ENCODE measurements around the gene RIMBP2. TPM values are rescaled to one million over a fixed set of nuclear protein-coding genes. Genes with fewer than 3 reads are reported as not detected.

The RIMBP2 gene
- total and polyA plus RNA-seq, 8 donors: 0.42 to 19.0 (median 16.1) TPM

DNA sequence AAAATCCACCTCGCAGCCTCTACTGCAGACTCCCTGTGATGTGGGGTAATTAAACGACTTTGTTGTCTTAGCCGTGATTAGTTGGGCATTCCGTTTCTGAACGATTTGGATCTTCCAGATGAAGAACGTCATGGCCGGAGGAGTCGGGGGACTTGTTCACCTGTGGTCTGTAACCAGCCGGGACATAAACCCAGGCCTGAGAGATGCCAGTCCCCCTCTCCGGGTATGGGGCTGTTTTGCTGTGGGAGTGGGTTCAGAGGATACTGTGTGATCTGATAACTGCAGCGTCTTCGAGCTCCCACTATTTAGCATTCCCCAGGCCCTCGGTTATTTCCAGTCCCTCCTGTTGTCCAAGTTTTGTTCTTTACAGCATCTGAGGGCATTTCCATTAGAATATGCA, 282.3 kb downstream of the RIMBP2 start:
- intact Hi-C loops (cut with DNase I): no loop called here
- no peak for ATAC-seq
- Histone ChIP-seq H3K27me3 (no peaks in the 10 kb centered on the region), H3K9me3 (peaks cover 0 to 23% of the 10 kb centered on the region in 2 donors), H3K36me3 (no peaks in the 10 kb centered on the region), H3K4me1 (no peaks in the 10 kb centered on the region), H3K4me3 (no peak overlapping the region), H3K27ac (no peak overlapping the region)
- DNase-seq: no peak
- TF ChIP-seq CTCF (IDR thresholded peaks at IDR 0.05): no peak

DNA sequence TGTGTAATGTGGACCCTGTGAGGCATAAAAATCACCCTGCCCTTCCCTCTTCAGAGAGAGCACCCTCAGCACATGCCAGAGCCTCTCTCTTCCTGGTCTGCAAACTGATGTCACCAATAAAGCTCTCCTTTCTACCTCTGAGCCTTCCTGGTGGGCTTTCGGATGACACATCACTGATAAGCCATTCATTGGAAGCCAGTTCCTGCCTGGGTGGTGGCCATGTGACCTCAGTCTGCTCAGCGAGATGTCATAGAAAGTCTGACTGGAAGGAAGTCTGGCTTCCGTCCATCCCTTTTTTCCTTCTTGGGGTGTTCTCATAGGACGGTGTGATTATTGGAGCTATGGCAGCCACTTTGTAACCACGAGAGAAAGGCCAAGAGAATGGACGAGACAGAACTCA, 282.7 kb downstream of the RIMBP2 start:
- no peaks in the 10 kb centered on the region for H3K4me1 ChIP-seq
- H3K4me3 ChIP-seq: no peak overlapping the region
- no peak for DNase-seq
- TF ChIP-seq CTCF (IDR thresholded peaks at IDR 0.05): no peak
- intact Hi-C loops (cut with DNase I): no loop called here
- no peak for ATAC-seq
- peaks cover 0 to 23% of the 10 kb centered on the region in 2 donors for H3K9me3 ChIP-seq
- no peaks in the 10 kb centered on the region for H3K36me3 ChIP-seq
- no peak overlapping the region for H3K27ac ChIP-seq
- no peaks in the 10 kb centered on the region for H3K27me3 ChIP-seq

GRCh38 chr12:130431176-130431575, 284.9 kb downstream of the RIMBP2 start:
- no peak for TF ChIP-seq CTCF (IDR thresholded peaks at IDR 0.05)
- ATAC-seq (no peak), DNase-seq (no peak)
- intact Hi-C loops (cut with DNase I): no loop called here
- Histone ChIP-seq H3K36me3 (no peaks in the 10 kb centered on the region), H3K4me1 (no peaks in the 10 kb centered on the region), H3K4me3 (no peak overlapping the region), H3K27ac (no peak overlapping the region), H3K9me3 (peaks cover 0 to 9% of the 10 kb centered on the region in 2 donors), H3K27me3 (no peaks in the 10 kb centered on the region)

GRCh38 chr12:130429656-130430505, 286.2 kb downstream of the RIMBP2 start:
- ATAC-seq (no peak), DNase-seq (no peak)
- no peak for TF ChIP-seq CTCF (IDR thresholded peaks at IDR 0.05)
- no peak overlapping the region for H3K27ac ChIP-seq
- H3K9me3 ChIP-seq: peaks cover 0 to 9% of the 10 kb centered on the region in 2 donors
- intact Hi-C loops (cut with DNase I): no loop called here
- H3K4me3 ChIP-seq: no peak overlapping the region
- H3K4me1 ChIP-seq: no peaks in the 10 kb centered on the region
- H3K27me3 ChIP-seq: no peaks in the 10 kb centered on the region
- H3K36me3 ChIP-seq: no peaks in the 10 kb centered on the region

DNA sequence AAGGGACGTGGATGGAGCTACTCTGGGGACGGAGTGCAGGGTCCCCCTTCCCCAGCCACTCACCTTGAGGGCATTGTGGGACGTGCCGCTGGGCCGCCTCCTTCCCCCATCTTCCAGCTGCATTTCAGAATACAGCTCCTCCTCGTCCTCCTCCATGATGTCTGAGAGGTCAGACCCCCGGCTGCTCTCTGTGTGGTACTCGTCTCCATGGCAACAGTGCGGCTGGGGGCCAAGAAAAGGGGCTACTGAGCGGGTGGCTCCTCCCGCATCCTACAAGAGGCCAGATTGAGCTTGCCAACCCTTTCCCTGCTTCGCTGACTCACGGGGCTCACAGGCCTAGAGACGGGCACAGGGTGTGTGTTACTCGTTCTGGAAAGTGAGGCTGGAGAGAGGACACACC, 288.0 kb downstream of the RIMBP2 start:
- no peak for TF ChIP-seq CTCF (IDR thresholded peaks at IDR 0.05)
- DNase-seq (no peak), ATAC-seq (no peak)
- intact Hi-C loops (cut with DNase I): no loop called here
- no peak overlapping the region for H3K27ac ChIP-seq
- H3K27me3 ChIP-seq: no peaks in the 10 kb centered on the region
- no peaks in the 10 kb centered on the region for H3K36me3 ChIP-seq
- H3K4me3 ChIP-seq: no peak overlapping the region
- no peaks in the 10 kb centered on the region for H3K4me1 ChIP-seq
- H3K9me3 ChIP-seq: peaks cover 0 to 2% of the 10 kb centered on the region in 2 donors
